ENCODE measurements around the gene HSPG2.

DNA sequence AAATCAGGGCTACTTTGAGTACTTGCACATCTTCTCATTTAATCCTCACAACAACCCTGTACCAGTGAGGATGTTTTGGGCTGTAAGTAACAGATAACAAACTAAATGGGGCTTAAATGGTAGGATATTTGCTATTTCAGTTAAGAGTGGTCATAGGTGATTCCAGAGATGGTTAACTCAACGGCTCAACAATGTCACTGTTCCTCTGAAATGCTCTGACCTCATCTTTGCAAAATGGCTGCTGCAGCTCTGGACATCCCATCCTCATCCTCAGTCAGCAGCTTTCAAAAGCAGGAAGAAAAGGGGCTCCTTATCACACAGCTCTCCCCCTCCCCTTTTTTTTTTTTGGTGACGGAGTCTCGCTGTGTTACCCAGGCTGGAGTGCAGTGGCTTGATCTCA, 123.6 kb downstream of the HSPG2 start:
- TF ChIP-seq, protein P1, sequence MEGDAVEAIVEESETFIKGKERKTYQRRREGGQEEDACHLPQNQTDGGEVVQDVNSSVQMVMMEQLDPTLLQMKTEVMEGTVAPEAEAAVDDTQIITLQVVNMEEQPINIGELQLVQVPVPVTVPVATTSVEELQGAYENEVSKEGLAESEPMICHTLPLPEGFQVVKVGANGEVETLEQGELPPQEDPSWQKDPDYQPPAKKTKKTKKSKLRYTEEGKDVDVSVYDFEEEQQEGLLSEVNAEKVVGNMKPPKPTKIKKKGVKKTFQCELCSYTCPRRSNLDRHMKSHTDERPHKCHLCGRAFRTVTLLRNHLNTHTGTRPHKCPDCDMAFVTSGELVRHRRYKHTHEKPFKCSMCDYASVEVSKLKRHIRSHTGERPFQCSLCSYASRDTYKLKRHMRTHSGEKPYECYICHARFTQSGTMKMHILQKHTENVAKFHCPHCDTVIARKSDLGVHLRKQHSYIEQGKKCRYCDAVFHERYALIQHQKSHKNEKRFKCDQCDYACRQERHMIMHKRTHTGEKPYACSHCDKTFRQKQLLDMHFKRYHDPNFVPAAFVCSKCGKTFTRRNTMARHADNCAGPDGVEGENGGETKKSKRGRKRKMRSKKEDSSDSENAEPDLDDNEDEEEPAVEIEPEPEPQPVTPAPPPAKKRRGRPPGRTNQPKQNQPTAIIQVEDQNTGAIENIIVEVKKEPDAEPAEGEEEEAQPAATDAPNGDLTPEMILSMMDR (IDR thresholded peaks at IDR 0.05): no peak
- no peak for TF ChIP-seq ZFX (IDR thresholded peaks at IDR 0.05; ENCODE audit: borderline replicate concordance)

Measured in 22Rv1 (cell line).